HG03159 (cell line): ENCODE measurements around the gene RAD51AP2.
"Not testable (repeated sequence)": the region's sequence is repeated elsewhere in the genome, so short reads cannot be mapped to it uniquely, and the experiment has no call there.

Experiments
- ATAC-seq: cut with Tn5 transposase; IDR thresholded peaks from one replicate; pipeline ENCODE4 v1.9.1; 2021; ENCODE audit warnings: mild to moderate bottlenecking, moderate library complexity; ENCODE audit not compliant: unreplicated experiment

Gene RAD51AP2

DNA sequence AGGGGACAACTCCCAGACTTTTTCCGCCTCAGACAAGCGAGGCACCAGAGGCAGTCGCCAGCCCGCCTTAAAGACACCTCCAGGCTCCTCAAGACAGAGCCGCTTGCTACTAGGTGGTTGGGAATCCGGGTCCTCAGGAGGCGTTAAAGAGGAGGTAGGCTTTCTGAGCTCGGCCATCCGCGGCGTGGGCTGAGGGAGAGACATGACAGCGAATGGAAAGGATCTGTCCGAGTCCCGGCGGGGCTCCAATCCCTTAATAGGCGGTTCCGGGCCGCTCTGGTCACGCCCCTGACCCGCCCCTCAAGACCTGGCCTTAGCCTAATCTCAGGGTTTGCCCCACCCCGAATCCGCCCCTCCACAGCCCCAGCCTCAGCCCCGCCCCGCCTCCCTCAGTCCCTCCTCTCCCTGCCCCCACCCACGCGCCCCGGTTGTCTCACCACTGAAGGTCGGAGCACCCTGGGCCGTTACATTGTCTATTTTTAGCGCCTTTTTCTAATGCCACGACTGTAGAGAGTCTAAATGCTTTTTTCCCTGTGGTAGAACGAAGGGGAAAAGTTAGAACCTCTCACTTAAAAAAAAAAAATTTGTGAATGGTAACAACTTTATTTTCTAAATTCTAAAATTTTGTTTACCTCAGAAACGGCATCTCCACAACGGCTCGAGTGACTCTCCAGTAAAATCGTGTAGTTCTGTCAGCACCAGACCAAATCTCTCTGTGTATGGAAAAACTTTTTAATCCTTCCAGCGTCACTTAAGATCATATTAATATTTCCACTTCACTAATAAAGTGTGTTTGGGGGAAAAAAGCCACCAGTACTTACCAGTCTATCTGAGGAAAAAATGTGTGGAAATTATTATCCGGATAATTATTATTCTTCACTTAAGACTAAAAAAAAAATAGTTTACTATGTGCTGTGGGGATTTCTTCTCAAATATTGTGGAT lies at the start of gene RAD51AP2:
Gene RAD51AP2, minus strand, starts transcription at position 229 of the 943 bp plus-strand sequence. Its CDS starts 25 bp downstream, at position 204.
- ATAC-seq = peak; percentile 78

- not testable (repeated sequence) for ATAC-seq
These were observed 47.5 kb upstream of the RAD51AP2 start for GRCh38 chr2:17565726-17566125.

DNA sequence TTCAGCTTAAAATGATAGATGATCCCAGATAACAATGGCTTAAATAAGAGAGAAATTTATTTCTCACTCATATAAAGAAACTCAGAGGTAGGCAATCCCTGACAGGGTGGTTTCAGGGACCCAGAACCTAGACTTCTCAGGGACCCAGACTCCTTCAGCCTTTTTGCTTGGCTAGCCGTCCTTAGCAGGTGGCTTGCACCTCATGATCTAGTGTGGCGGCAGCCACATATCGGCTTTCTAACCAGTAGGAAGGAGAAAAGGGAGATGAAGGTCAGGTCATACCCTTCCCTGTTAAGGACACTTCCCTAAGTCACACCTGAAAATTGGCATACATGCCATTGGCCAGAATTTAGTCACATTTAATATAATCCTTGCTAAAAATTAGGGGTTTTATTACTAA lies 40.6 kb upstream of the RAD51AP2 start:
- no peak for ATAC-seq

DNA sequence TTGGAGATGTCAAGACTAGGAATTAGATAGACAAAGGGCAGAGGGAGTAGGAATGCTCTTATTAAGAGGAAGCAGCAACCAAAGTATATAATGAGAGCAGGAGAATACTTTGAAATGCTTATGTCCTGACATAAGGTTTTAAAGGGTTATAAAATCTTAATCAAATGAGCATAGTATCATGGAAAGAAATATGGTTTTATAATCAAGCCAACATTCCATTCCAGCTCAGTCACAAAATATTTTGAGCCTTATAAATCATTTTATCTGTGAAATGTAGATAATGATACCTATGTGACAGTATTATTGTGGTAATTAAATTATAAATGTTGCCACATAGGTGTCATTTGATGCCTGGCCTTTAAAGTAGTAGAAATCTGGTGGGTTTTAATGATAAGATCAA lies 39.8 kb upstream of the RAD51AP2 start:
- ATAC-seq = no peak

GRCh38 chr2:17557596-17557995 lies 39.4 kb upstream of the RAD51AP2 start:
- no peak for ATAC-seq

DNA sequence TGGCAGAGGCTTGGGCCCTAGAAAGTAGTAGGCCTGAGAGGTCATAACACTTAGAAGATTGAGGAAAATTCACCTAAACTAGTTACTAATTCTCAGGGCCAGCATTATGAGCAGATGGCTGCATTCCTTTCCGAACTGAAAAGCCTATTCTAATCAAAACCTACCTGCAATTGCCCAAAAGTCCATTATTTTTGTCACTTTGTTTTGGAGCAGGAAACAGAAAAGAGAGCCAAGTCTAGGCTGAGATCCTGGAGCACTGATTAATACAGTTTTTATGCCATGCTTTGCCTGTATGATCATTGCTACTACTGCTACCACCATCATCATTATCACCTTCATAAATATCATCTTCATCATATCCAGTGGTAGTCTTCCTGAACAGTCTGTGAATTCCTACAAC lies 36.9 kb upstream of the RAD51AP2 start:
- no peak for ATAC-seq

- ATAC-seq = no peak
These were observed 32.7 kb upstream of the RAD51AP2 start for GRCh38 chr2:17550907-17551306.

GRCh38 chr2:17547737-17548136 lies 29.5 kb upstream of the RAD51AP2 start:
- ATAC-seq = no peak

GRCh38 chr2:17547237-17547636 lies 29.0 kb upstream of the RAD51AP2 start:
- ATAC-seq = no peak

DNA sequence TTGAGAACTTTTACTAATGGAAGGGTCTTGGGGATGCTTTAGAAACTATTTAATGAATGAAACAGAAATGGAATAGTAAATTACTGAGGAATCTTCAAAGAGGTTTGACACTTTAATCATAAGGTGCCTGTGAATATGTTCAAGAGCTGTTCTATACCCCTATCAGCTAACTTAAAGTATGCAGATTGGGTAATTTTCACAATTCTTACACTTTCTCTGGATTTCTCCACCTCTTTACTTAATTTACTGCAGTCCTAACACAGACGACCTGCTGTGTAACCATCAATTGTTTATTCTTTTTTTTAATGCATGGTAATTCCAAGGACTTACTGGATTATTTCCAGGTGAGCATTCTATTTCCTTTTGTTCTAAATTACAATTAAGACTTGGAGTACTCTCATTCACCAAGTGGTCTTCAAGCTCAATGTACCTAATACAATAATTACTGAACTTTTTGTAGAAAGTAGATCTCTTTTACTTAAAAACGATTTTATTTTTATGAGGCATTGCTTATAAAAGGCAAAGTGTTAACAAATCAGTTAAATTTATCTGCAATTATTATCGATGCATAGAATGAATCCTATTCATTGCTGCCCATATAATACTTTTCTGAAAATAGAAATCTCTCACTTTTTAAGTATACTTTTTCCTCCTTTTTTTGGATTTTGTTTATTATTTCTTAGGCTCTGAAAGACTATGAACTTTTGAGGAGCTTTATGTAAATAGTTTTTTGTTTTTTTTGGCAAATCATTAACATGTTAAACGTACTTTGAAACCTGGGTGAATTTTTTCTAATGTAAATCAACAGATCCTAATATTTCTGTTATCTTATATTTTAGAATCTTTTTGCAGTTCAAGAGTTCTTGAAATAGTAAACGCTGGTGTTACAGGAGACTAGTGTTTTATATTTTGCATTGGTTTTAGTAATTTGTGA lies 27.7 kb upstream of the RAD51AP2 start:
- ATAC-seq = no peak

- ATAC-seq = no peak
These were observed 26.0 kb upstream of the RAD51AP2 start for GRCh38 chr2:17544256-17544655.

DNA sequence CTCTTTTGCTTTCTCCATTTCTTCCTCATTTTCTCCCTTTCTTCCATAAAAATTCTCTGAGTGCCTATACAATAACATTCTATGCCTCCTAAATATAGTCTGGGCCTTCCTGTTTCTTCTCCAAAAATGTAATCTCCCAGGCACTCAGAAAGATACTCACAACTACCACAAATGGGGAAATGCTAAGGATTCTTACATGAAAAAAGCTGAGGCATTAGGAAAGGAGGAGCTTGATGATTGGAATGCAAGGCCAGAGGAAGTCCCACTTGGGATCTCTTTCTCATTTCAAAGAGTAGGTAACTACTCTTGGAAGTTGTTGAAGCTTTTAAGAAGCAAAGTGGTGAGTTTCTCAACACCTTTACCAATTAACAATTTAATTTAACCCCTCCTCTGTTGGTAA lies 25.6 kb upstream of the RAD51AP2 start:
- no peak for ATAC-seq

DNA sequence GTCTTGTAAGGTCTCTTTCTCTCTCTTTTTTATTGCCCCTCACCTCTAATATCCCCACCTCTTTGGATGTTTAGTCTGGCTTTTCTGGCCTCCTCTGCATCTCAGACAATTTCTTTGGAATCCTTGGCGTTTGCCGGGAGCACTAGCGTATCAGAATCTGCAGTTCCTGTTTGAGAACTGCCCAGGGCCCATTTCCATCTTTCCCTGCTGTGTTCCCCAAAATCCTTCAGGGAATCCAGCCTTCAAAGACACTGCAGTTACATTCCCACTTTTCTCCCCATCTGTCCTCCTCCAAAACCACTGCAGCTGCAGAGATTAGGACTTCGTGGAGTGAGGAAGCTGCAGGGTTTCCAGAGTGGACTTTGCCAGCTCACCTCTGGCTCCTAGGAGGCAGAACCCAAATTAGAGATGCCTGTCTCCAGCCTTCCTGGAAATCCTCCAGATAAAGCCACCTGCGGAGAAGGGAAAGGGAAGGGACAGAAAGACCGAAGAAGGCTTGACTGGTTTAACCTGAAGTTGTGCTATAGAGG lies 25.0 kb upstream of the RAD51AP2 start:
- no peak for ATAC-seq

- ATAC-seq = no peak
These were observed 24.2 kb upstream of the RAD51AP2 start for GRCh38 chr2:17542471-17542870.

DNA sequence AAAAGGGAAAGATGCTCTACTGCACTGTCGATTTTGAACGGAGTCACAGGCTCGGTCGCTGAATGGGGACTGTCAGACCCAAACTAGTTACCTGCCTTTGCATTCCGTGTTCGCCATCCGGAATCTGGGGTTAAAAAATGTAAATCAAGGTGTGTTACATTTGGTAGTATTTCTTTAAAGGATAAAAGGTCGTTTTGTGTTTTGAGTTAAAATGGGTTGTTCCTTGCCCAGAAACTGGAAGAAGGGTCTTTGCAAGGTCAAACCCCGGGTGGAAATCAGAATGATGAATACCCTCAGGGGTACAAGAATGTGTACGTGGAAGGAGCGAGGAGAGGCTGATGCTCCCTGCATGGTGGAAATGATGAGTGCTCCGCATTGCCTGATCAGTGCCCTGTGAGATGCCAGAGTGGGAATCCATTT lies 23.3 kb upstream of the RAD51AP2 start:
- no peak for ATAC-seq

- ATAC-seq = no peak
These were observed 22.7 kb upstream of the RAD51AP2 start for GRCh38 chr2:17540813-17541530.

GRCh38 chr2:17540093-17540812 lies 22.0 kb upstream of the RAD51AP2 start, which contains the start of gene VSNL1:
Gene VSNL1 (plus strand): TSS chr2:17540696. CDS start chr2:17592075, 51,379 bp downstream.
- ATAC-seq = no peak

- no peak for ATAC-seq
These were observed 21.4 kb upstream of the RAD51AP2 start for GRCh38 chr2:17539611-17540092.

DNA sequence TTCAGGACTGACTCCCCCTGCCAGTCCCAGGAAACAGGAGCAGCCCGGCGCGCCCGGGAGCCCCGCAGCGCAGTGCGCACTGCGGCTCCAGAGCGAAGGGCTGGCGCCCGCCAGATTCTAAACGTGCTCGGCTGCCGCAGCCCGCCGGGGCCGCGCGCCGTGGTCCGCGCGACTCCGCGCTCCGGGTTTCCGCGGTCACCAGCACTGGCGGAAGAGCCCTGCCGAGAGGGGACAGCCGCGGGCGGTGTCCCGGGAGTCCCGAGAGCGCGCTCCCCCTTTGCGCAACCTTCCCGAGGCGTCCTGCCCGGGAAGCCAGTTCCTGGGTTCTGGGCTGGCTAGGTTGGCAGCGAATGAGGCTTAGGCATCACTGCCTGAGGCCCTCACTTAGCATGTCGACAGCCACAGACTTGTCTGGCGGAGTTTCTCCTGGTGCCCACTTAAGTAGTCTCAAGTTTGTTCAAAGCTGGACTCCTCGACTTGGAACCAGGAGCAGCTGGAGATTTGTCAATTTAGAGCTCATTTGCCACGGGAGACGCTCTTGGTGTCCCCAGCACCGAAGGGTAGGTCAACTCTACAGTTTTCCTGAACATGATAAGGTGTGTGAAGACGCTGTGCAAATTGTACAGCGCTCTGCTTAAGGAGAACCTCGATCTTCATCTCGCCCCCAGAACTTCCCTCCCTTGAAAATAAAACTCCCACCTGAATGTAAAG lies 20.8 kb upstream of the RAD51AP2 start:
- ATAC-seq = no peak
